ENCODE measurements around the gene CALM3. TPM values are rescaled to one million over a fixed set of nuclear protein-coding genes. Genes with fewer than 3 reads are reported as not detected.

Gene CALM3
- total and polyA plus RNA-seq, 2 donors (not counting 3 experiments of a cell fraction or from before 2014, with no cell fraction given), result 305 to 425 TPM

DNA sequence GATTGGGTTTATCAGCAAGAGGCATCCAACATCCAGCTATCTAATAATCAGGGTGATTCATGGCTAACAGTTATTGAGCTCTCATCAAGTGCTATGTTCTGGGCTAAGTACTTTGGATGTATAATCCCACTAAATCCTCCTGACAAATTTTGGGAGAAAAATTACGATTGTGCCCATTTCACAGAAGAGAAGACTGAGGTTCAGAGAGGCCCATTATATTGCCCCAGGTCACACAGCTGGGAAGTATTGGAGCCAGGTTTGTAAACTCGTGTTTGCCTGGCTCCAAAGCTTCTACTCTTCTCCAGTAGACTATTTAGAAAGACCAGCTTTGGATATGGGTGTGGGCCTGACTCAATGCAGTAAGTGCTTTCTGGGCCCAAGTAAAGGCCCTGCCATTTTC lies 20.9 kb upstream of the CALM3 start:
- H3K79me2 ChIP-seq (ENCODE audit: control insufficient read depth, insufficient read depth, low read length), result no peaks in the 10 kb centered on the region
- POLR2A ChIA-PET, result no interaction called here
- no peak overlapping the region for H2AFZ ChIP-seq (ENCODE audit: low read depth, low read length)
- no peak for DNase-seq (ENCODE audit: low read depth, low spot score)
- H3K4me3 ChIP-seq (replicated peaks in 1 of 3; ENCODE audit: insufficient read depth in 1 of 3, low read depth in 1 of 3, low read length in 3 of 3), result no peak overlapping the region
- H3K4me2 ChIP-seq (ENCODE audit: insufficient read depth, low read length), result no peak overlapping the region
- no peak overlapping the region for H3K27ac ChIP-seq (ENCODE audit: insufficient read depth, low read depth, low read length)
- H3K36me3 ChIP-seq (ENCODE audit: control insufficient read depth in 2 of 2, extremely low read depth in 1 of 2, insufficient read depth in 2 of 2, low read length in 2 of 2), result no peaks in the 10 kb centered on the region
- no peak overlapping the region for H3K9ac ChIP-seq (replicated peaks; ENCODE audit: extremely low read depth, insufficient read depth, low read length)
- H3K9me3 ChIP-seq (replicated peaks; ENCODE audit: control insufficient read depth, insufficient read depth, low read length), result no peaks in the 10 kb centered on the region
- dilution Hi-C loops (cut with MboI; ENCODE audit: extremely low pct_ligation_motif_present, low sequenced_read_pairs) (no loop called here), intact Hi-C loops (cut with micrococcal nuclease) (no loop called here)
- CTCF ChIA-PET, result interaction anchor here (1.0 to 1.8 kb wide), 11 partner anchors 8 to 51 kb away, joined by 3 to 23 read pairs (median 5); partner anchors contain the start of gene CALM3
- H4K20me1 ChIP-seq (replicated peaks; ENCODE audit: control insufficient read depth, extremely low read depth, insufficient read depth, low read length), result no peaks in the 10 kb centered on the region
- no peaks in the 10 kb centered on the region for H3K9me1 ChIP-seq (replicated peaks; ENCODE audit: control insufficient read depth, extremely low read depth, insufficient read depth, low read length)
- BruUV-seq (replicated peaks), result no TSS peak
- no peak for FAIRE-seq
- peaks cover 0 to 5% of the 10 kb centered on the region in 2 experiments for H3K27me3 ChIP-seq (ENCODE audit: control insufficient read depth in 2 of 2, insufficient read depth in 2 of 2, low read length in 2 of 2)
- TF ChIP-seq CTCF (IDR thresholded peaks at IDR 0.05; ENCODE audit: extremely low read depth in 1 of 2, insufficient read depth in 1 of 2, low read depth in 1 of 2, low read length in 2 of 2) (no peak), GATA2 (IDR thresholded peaks at IDR 0.05; ENCODE audit: insufficient read depth, insufficient read length, low read depth, low read length) (no peak), POLR2AphosphoS5 (IDR thresholded peaks at IDR 0.05; ENCODE audit: insufficient read depth, low read depth, low read length) (no peak), FOS (IDR thresholded peaks at IDR 0.05; ENCODE audit: borderline replicate concordance, insufficient read depth, low read length) (no peak), EZH2 (IDR thresholded peaks at IDR 0.05; ENCODE audit: borderline replicate concordance, low read depth, low read length, severe bottlenecking) (no peak), POLR2A (IDR thresholded peaks at IDR 0.05; ENCODE audit: low read depth, low read length) (no peak), MAX (IDR thresholded peaks at IDR 0.05; ENCODE audit: insufficient read depth, insufficient read length) (no peak), JUN (IDR thresholded peaks at IDR 0.05; ENCODE audit: borderline replicate concordance, insufficient read depth, insufficient read length, low read depth) (no peak), MYC (IDR thresholded peaks at IDR 0.05; ENCODE audit: low read depth, low read length) (no peak)
- H3K4me1 ChIP-seq (ENCODE audit: control insufficient read depth, extremely low read depth, insufficient read depth, low read length), result no peaks in the 10 kb centered on the region
